Stimulated activated CD8-positive, alpha-beta memory T cell treated with anti-CD3 and anti-CD28 coated beads, Interleukin-4, amount 100 ng/mL, for 1 hour (primary cell): ENCODE results near the gene SKI.
"Not testable (repeated sequence)": the region's sequence is repeated elsewhere in the genome, so short reads cannot be mapped to it uniquely, and the experiment has no call there.

Experiments
- DNase-seq, 2 donors: peaks; one replicate each; pipeline ENCODE4 v3.0.0-alpha.2; 2020; ENCODE audit warnings: low read depth in 2 of 2, low spot score in 1 of 2

The SKI gene

GRCh38 chr1:2290595-2291510, 62.7 kb downstream of the SKI start:
- peak; percentile 54 to 61 for DNase-seq

- no peak for DNase-seq
These were observed 63.5 kb downstream of the SKI start for GRCh38 chr1:2291577-2291976.

- no peak for DNase-seq
These were observed 64.8 kb downstream of the SKI start for GRCh38 chr1:2292725-2293450.

GRCh38 chr1:2294033-2294724, 66.1 kb downstream of the SKI start:
- no peak for DNase-seq

- no peak for DNase-seq
These were observed 66.6 kb downstream of the SKI start for GRCh38 chr1:2294725-2295078.

GRCh38 chr1:2295526-2295925, 67.4 kb downstream of the SKI start:
- DNase-seq = no peak

- not testable (repeated sequence) for DNase-seq
These were observed 68.1 kb downstream of the SKI start for GRCh38 chr1:2296211-2296610.

GRCh38 chr1:2296614-2297013, 68.5 kb downstream of the SKI start:
- no peak for DNase-seq

- no peak for DNase-seq
These were observed 69.3 kb downstream of the SKI start for GRCh38 chr1:2297246-2298011.

GRCh38 chr1:2298685-2299084, 70.6 kb downstream of the SKI start:
- DNase-seq = no peak

GRCh38 chr1:2299131-2299627, 71.1 kb downstream of the SKI start:
- no peak for DNase-seq

- DNase-seq = peak; percentile 47 to 64
These were observed 72.1 kb downstream of the SKI start for GRCh38 chr1:2300004-2300771.

GRCh38 chr1:2300851-2301606, 72.9 kb downstream of the SKI start:
- peak; percentile 82 to 89 for DNase-seq

- no peak for DNase-seq
These were observed 73.6 kb downstream of the SKI start for GRCh38 chr1:2301607-2302291.

GRCh38 chr1:2302292-2302925, 74.3 kb downstream of the SKI start:
- no peak for DNase-seq

GRCh38 chr1:2303016-2303775, 75.1 kb downstream of the SKI start:
- DNase-seq = no peak

GRCh38 chr1:2303781-2304180, 75.7 kb downstream of the SKI start:
- DNase-seq = no peak

- DNase-seq = no peak
These were observed 76.2 kb downstream of the SKI start for GRCh38 chr1:2304282-2304681.
